GM18868 (cell line): Measurements from ENCODE around the gene FRS2.
"Not testable (repeated sequence)": the region's sequence is repeated elsewhere in the genome, so short reads cannot be mapped to it uniquely, and the experiment has no call there.

Experiments used
- ATAC-seq: cut with Tn5 transposase; IDR thresholded peaks from one replicate; pipeline ENCODE4 v1.9.1; 2021; ENCODE audit warnings: mild to moderate bottlenecking, moderate library complexity; ENCODE audit not compliant: unreplicated experiment

Gene FRS2

GRCh38 chr12:69470189-69471075 lies at the start of gene FRS2:
TSS of gene FRS2 (plus strand) at chr12:69470388. CDS start at chr12:69569031, 98,643 bp downstream.
- ATAC-seq, result peak; percentile 97

- ATAC-seq, result no peak
Measured at GRCh38 chr12:69421548-69421947, 48.6 kb upstream of the FRS2 start.

- ATAC-seq, result no peak
Measured at GRCh38 chr12:69423037-69423905, 46.9 kb upstream of the FRS2 start.

- no peak for ATAC-seq
Measured at GRCh38 chr12:69425417-69425816, 44.8 kb upstream of the FRS2 start.

- ATAC-seq, result no peak
Measured at GRCh38 chr12:69428351-69429073, 41.7 kb upstream of the FRS2 start.

GRCh38 chr12:69430942-69431590 lies 39.1 kb upstream of the FRS2 start:
- no peak for ATAC-seq

GRCh38 chr12:69431591-69432222 lies 38.5 kb upstream of the FRS2 start:
- ATAC-seq, result no peak

GRCh38 chr12:69433653-69434052 lies 36.5 kb upstream of the FRS2 start:
- ATAC-seq, result no peak

- no peak for ATAC-seq
Measured at GRCh38 chr12:69435644-69436043, 34.5 kb upstream of the FRS2 start.

GRCh38 chr12:69437073-69437472 lies 33.1 kb upstream of the FRS2 start:
- no peak for ATAC-seq

GRCh38 chr12:69438539-69438938 lies 31.6 kb upstream of the FRS2 start:
- ATAC-seq, result no peak

- no peak for ATAC-seq
Measured at GRCh38 chr12:69440016-69440415, 30.2 kb upstream of the FRS2 start.

GRCh38 chr12:69440886-69441285 lies 29.3 kb upstream of the FRS2 start:
- no peak for ATAC-seq

GRCh38 chr12:69442894-69443293 lies 27.3 kb upstream of the FRS2 start:
- ATAC-seq, result no peak

- no peak for ATAC-seq
Measured at GRCh38 chr12:69443916-69444315, 26.3 kb upstream of the FRS2 start.

GRCh38 chr12:69447892-69448291 lies 22.3 kb upstream of the FRS2 start:
- ATAC-seq, result no peak

- ATAC-seq, result not testable (repeated sequence)
Measured at GRCh38 chr12:69452598-69453132, 17.5 kb upstream of the FRS2 start.

- ATAC-seq, result no peak
Measured at GRCh38 chr12:69456239-69456638, 13.9 kb upstream of the FRS2 start.

GRCh38 chr12:69457433-69457832 lies 12.8 kb upstream of the FRS2 start:
- no peak for ATAC-seq

- ATAC-seq, result no peak
Measured at GRCh38 chr12:69459477-69459876, 10.7 kb upstream of the FRS2 start.
